Measurements from ENCODE around the gene COL23A1. TPM values are rescaled to one million over a fixed set of nuclear protein-coding genes. Genes with fewer than 3 reads are reported as not detected.

The COL23A1 gene
- total and polyA plus RNA-seq, 2 of the 13 experiments (the other 11 are each of a cell fraction or from before 2014, with no cell fraction given) = not detected

DNA sequence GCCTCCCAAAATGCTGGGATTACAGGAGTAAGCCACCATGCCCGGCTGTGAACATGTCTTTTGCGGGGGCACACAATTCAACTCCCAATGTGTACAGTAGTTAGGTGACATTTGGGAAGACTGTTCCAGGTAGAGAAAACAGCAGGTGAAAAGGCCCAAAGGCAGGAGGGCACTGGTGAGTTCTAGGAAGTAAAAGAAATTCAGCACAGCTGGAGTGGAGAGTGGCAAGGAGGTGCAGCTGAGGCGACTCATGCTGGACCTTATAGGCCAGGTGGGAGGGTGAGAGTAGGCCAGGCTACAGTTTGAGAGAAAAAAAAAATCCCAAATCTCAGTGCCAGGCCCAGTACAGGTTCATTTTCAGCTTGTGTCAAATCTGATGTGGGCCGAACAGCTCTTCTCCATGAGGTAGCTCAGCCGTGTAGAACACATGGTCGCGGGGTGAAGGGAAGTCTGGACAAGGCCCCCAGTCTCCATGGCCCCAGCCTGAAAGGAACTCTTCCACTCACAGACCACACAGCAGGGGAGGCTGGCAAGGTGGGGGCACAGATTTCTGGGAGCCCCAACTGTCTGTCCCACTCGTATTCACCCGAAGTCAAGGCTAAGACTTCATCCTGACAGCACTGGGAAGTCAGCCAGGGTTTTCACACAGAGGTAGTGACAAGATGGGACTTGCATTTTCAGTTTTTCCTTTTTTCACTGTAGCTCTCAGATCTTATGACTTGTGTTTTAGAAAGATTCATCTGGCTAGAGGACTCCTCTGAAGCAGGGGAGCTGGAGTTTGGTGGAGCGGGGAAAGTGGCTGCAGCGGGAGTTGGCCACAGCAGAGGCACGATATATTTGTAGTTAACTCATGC lies 390.4 kb downstream of the COL23A1 start:
- DNase-seq (ENCODE audit: low spot score) (no peak), ATAC-seq (no peak), FAIRE-seq (no peak)
- peaks cover 0 to 12% of the 10 kb centered on the region in 2 experiments; a peak in 3 of 5 replicates for H3K27me3 ChIP-seq (ENCODE audit: control insufficient read depth in 1 of 2, insufficient read depth in 2 of 2, low read length in 2 of 2)
- H3K4me3 ChIP-seq (replicated peaks in 1 of 3; ENCODE audit: insufficient read depth in 1 of 3, low read depth in 2 of 3, low read length in 3 of 3) = no peak overlapping the region
- WGBS (ENCODE audit: low lambda C conversion rate) = 60% methylated on average over 12 of the region's 12 CpGs
- H3K27ac ChIP-seq (ENCODE audit: extremely low read length, insufficient read depth, low read length) = no peak overlapping the region
- H3K9me3 ChIP-seq (ENCODE audit: low read length) = no peaks in the 10 kb centered on the region
- POLR2A ChIA-PET = no interaction called here
- no peaks in the 10 kb centered on the region for H3K36me3 ChIP-seq (replicated peaks in 1 of 2; ENCODE audit: control insufficient read depth in 1 of 2, insufficient read depth in 2 of 2, low read length in 2 of 2)
- H3K4me1 ChIP-seq (ENCODE audit: insufficient read depth, low read length) = peaks cover 18% of the 10 kb centered on the region
- H4K20me1 ChIP-seq (ENCODE audit: insufficient read depth, low read length) = no peaks in the 10 kb centered on the region
- H3K79me2 ChIP-seq (ENCODE audit: insufficient read depth, low read length) = peaks cover 4% of the 10 kb centered on the region
- intact Hi-C loops (cut with micrococcal nuclease; ENCODE audit: unreplicated experiment) (no loop called here), in situ Hi-C loops (cut with HindIII; ENCODE audit: extremely low pct_ligation_motif_present, low pct_unique_long_range_greater_than_20kb) (no loop called here)
- H2AFZ ChIP-seq (ENCODE audit: low read length) = no peak overlapping the region
- CTCF ChIA-PET (ENCODE audit: low intra/inter-chr PET ratio, low total read pairs) = no interaction called here
- no peak overlapping the region for H3K9ac ChIP-seq (ENCODE audit: insufficient read depth, low read depth, low read length)
- H3K4me2 ChIP-seq (ENCODE audit: low read depth, low read length) = no peak overlapping the region
- no TSS peak for BruUV-seq (replicated peaks)
- TF ChIP-seq SCMH1 (CRISPR knock-in tag; IDR thresholded peaks at IDR 0.05; ENCODE audit: borderline replicate concordance) (no peak), TRIM24 (CRISPR knock-in tag; IDR thresholded peaks at IDR 0.05) (no peak), THAP9 (CRISPR knock-in tag; IDR thresholded peaks at IDR 0.05; ENCODE audit: borderline replicate concordance) (no peak), ZNF570 (CRISPR knock-in tag; IDR thresholded peaks at IDR 0.05; ENCODE audit: borderline replicate concordance) (no peak), ZNF264 (CRISPR knock-in tag; IDR thresholded peaks at IDR 0.05) (no peak), ZNF674 (CRISPR knock-in tag; IDR thresholded peaks at IDR 0.05; ENCODE audit: low read depth) (no peak), AGO1 (IDR thresholded peaks at IDR 0.05; ENCODE audit: low read depth, low read length, poor library complexity, severe bottlenecking) (no peak), KLF6 (CRISPR knock-in tag; IDR thresholded peaks at IDR 0.05) (no peak), ZSCAN22 (CRISPR knock-in tag; IDR thresholded peaks at IDR 0.05) (no peak), SRF (IDR thresholded peaks at IDR 0.05; ENCODE audit: low read depth, low read length) (no peak), ZUFSP (CRISPR knock-in tag; IDR thresholded peaks at IDR 0.05; ENCODE audit: borderline replicate concordance) (no peak), RNF219 (CRISPR knock-in tag; IDR thresholded peaks at IDR 0.05) (no peak)
- TF ChIP-seq, protein P1, sequence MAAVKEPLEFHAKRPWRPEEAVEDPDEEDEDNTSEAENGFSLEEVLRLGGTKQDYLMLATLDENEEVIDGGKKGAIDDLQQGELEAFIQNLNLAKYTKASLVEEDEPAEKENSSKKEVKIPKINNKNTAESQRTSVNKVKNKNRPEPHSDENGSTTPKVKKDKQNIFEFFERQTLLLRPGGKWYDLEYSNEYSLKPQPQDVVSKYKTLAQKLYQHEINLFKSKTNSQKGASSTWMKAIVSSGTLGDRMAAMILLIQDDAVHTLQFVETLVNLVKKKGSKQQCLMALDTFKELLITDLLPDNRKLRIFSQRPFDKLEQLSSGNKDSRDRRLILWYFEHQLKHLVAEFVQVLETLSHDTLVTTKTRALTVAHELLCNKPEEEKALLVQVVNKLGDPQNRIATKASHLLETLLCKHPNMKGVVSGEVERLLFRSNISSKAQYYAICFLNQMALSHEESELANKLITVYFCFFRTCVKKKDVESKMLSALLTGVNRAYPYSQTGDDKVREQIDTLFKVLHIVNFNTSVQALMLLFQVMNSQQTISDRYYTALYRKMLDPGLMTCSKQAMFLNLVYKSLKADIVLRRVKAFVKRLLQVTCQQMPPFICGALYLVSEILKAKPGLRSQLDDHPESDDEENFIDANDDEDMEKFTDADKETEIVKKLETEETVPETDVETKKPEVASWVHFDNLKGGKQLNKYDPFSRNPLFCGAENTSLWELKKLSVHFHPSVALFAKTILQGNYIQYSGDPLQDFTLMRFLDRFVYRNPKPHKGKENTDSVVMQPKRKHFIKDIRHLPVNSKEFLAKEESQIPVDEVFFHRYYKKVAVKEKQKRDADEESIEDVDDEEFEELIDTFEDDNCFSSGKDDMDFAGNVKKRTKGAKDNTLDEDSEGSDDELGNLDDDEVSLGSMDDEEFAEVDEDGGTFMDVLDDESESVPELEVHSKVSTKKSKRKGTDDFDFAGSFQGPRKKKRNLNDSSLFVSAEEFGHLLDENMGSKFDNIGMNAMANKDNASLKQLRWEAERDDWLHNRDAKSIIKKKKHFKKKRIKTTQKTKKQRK (IDR thresholded peaks at IDR 0.05; ENCODE audit: low read length) = no peak
